H1 (cell line): Measurements from ENCODE around the gene IFNGR1. TPM values are rescaled to one million over a fixed set of nuclear protein-coding genes. Genes with fewer than 3 reads are reported as not detected.

ENCODE experiments used
- CTCF ChIA-PET: fragments of 300-600 bp; sonication (Branson Sonifier 250); formaldehyde crosslinking; loops from one replicate; lab custom pipeline; 2021; ENCODE audit not compliant: partially characterized antibody; lab: Charles Lee
- POLR2A ChIA-PET: fragments of 300-600 bp; sonication (Branson Sonifier 250); formaldehyde crosslinking; loops from one replicate; lab custom pipeline; 2021; ENCODE audit warnings: inconsistent platforms; ENCODE audit not compliant: partially characterized antibody; lab: Charles Lee
- DNase-seq, 2 experiments: peaks; one replicate each; pipeline versions ENCODE4 v3.0.0 to v3.0.0-alpha.2; 2010 to 2022; ENCODE audit warnings: low spot score in 2 of 2, low read depth in 1 of 2, mixed read lengths in 1 of 2
- FAIRE-seq: peaks from 2 replicates; lab custom pipeline; 2011; peaks lifted over from hg19 to GRCh38; lab: Jason Lieb, UNC
- H2AFZ ChIP-seq: 2 replicates; pipeline ENCODE4 v1.8.1; 2012; ENCODE audit warnings: low read length, inconsistent platforms
- H2AK5ac ChIP-seq: 2 replicates; pipeline ENCODE4 v1.6.1; 2013; ENCODE audit warnings: low read depth, low read length
- H2BK120ac ChIP-seq: replicated peaks from 2 replicates; pipeline ENCODE3; 2013; ENCODE audit warnings: low read depth, low read length, inconsistent platforms
- H2BK12ac ChIP-seq: 2 replicates; pipeline ENCODE4 v1.6.1; 2013; ENCODE audit warnings: low read depth, low read length
- H2BK15ac ChIP-seq: 2 replicates; pipeline ENCODE4 v1.6.1; 2013; ENCODE audit warnings: low read length
- H2BK20ac ChIP-seq: 2 replicates; pipeline ENCODE4 v1.6.1; 2013; ENCODE audit warnings: low read length
- H2BK5ac ChIP-seq: 2 replicates; pipeline ENCODE4 v1.6.1; 2013; ENCODE audit warnings: low read depth, low read length
- H3K14ac ChIP-seq: 2 replicates; pipeline ENCODE4 v1.6.1; 2013; ENCODE audit warnings: inconsistent platforms; ENCODE audit not compliant: insufficient read length
- H3K18ac ChIP-seq: 2 replicates; pipeline ENCODE4 v1.6.1; 2013; ENCODE audit warnings: low read length; ENCODE audit errors: extremely low read depth
- H3K23ac ChIP-seq: 2 replicates; pipeline ENCODE4 v1.6.1; 2013; ENCODE audit warnings: inconsistent platforms; ENCODE audit not compliant: insufficient read length
- H3K23me2 ChIP-seq: 2 replicates; pipeline ENCODE4 v1.6.1; 2013; ENCODE audit warnings: low read depth, low read length
- H3K27ac ChIP-seq: 2 replicates; pipeline ENCODE4 v1.6.1; 2011; ENCODE audit warnings: low read depth, low read length, inconsistent platforms
- H3K27me3 ChIP-seq, 4 experiments: replicated peaks in 1 of 4; 1 replicate in 1 of 4; 2 replicates in 3 of 4; pipeline versions ENCODE4 v1.6.1 to v1.8.1; 2011 to 2013; ENCODE audit warnings: low read length in 3 of 4, mild to moderate bottlenecking in 3 of 4, inconsistent platforms in 2 of 4, mixed read lengths in 2 of 4, moderate library complexity in 1 of 4; ENCODE audit not compliant: control insufficient read depth in 3 of 4, insufficient read depth in 3 of 4; ENCODE audit errors: extremely low read depth in 1 of 4
- H3K36me3 ChIP-seq, 4 experiments: 2 replicates each; pipeline versions ENCODE4 v1.6.1 to v1.8.1; 2011 to 2013; ENCODE audit warnings: mild to moderate bottlenecking in 4 of 4, low read length in 3 of 4, moderate library complexity in 2 of 4, control low read depth in 1 of 4, inconsistent platforms in 1 of 4; ENCODE audit not compliant: insufficient read depth in 4 of 4, control insufficient read depth in 2 of 4
- H3K4ac ChIP-seq: replicated peaks from 2 replicates; pipeline ENCODE3; 2013; ENCODE audit warnings: low read length, low read depth, mixed read lengths, inconsistent platforms; ENCODE audit not compliant: insufficient read length
- H3K4me1 ChIP-seq, 4 experiments: replicated peaks in 1 of 4; 1 replicate in 1 of 4; 2 replicates in 3 of 4; pipeline versions ENCODE4 v1.6.1 to v1.8.1; 2011 to 2013; ENCODE audit warnings: low read length in 3 of 4, inconsistent platforms in 2 of 4, mixed read lengths in 1 of 4; ENCODE audit not compliant: insufficient read depth in 4 of 4, control insufficient read depth in 3 of 4
- H3K4me2 ChIP-seq, 2 experiments: 2 replicates each; pipeline versions ENCODE4 v1.6.1 to v1.8.1; 2011 to 2013; ENCODE audit warnings: low read depth in 2 of 2, low read length in 2 of 2, control low read depth in 1 of 2, inconsistent platforms in 1 of 2, mild to moderate bottlenecking in 1 of 2; ENCODE audit not compliant: insufficient read depth in 1 of 2
- H3K4me3 ChIP-seq, 4 experiments: fragments of 200-600, 300-600 bp in 1 of 4; sonication (generic), shearing (Covaris generic), sonication (Bioruptor Twin) in 1 of 4; 2 replicates each; pipeline versions ENCODE4 v1.5.1 to v1.8.1; 2011 to 2016; ENCODE audit warnings: low read length in 4 of 4, low read depth in 3 of 4, control low read depth in 2 of 4, inconsistent platforms in 2 of 4, mild to moderate bottlenecking in 2 of 4, mixed read lengths in 1 of 4, moderate library complexity in 1 of 4; ENCODE audit not compliant: insufficient read depth in 2 of 4; ENCODE audit errors: extremely low read depth in 1 of 4
- H3K56ac ChIP-seq: replicated peaks from 2 replicates; pipeline ENCODE3; 2013; ENCODE audit warnings: low read depth, mild to moderate bottlenecking, mixed read lengths, low read length, inconsistent platforms; ENCODE audit not compliant: insufficient read length
- H3K79me1 ChIP-seq: 2 replicates; pipeline ENCODE4 v1.6.1; 2013; ENCODE audit warnings: low read depth, low read length, control low read depth
- H3K79me2 ChIP-seq, 2 experiments: 2 replicates each; pipeline versions ENCODE4 v1.6.1 to v1.8.1; 2012 to 2013; ENCODE audit warnings: low read length in 2 of 2, mild to moderate bottlenecking in 2 of 2, inconsistent platforms in 1 of 2; ENCODE audit not compliant: insufficient read depth in 2 of 2, control insufficient read depth in 1 of 2
- H3K9ac ChIP-seq, 4 experiments: replicated peaks in 1 of 4; 1 replicate in 1 of 4; 2 replicates in 3 of 4; pipeline versions ENCODE4 v1.6.1 to v1.8.1; 2011 to 2013; ENCODE audit warnings: low read depth in 3 of 4, low read length in 3 of 4, control low read depth in 2 of 4, mild to moderate bottlenecking in 2 of 4, moderate library complexity in 2 of 4, inconsistent platforms in 1 of 4; ENCODE audit errors: extremely low read depth in 1 of 4
- H3K9me3 ChIP-seq, 2 experiments: 2 replicates each; pipeline versions ENCODE4 v1.6.1 to v1.8.1; 2012 to 2013; ENCODE audit warnings: mild to moderate bottlenecking in 2 of 2, moderate library complexity in 2 of 2, control low read depth in 1 of 2, inconsistent platforms in 1 of 2, low read depth in 1 of 2, low read length in 1 of 2, mixed read lengths in 1 of 2; ENCODE audit not compliant: insufficient read depth in 2 of 2
- H4K20me1 ChIP-seq, 2 experiments: replicated peaks in 1 of 2; 2 replicates each; pipeline versions ENCODE3 to v1.8.1; 2011 to 2013; ENCODE audit warnings: inconsistent platforms in 2 of 2, low read length in 2 of 2, mild to moderate bottlenecking in 1 of 2; ENCODE audit not compliant: insufficient read depth in 2 of 2, control insufficient read depth in 1 of 2
- H4K5ac ChIP-seq: 2 replicates; pipeline ENCODE4 v1.6.1; 2013; ENCODE audit warnings: low read length, low read depth, mixed read lengths, inconsistent platforms; ENCODE audit not compliant: insufficient read length
- H4K8ac ChIP-seq: 2 replicates; pipeline ENCODE4 v1.8.0; 2013; ENCODE audit warnings: mild to moderate bottlenecking, moderate library complexity, low read length, inconsistent platforms; ENCODE audit not compliant: insufficient read depth; ENCODE audit errors: extremely low read depth
- H4K91ac ChIP-seq: replicated peaks from 2 replicates; pipeline ENCODE3; 2013; ENCODE audit warnings: low read length, mixed read lengths, inconsistent platforms; ENCODE audit not compliant: insufficient read length
- TEAD4 ChIP-seq: IDR thresholded peaks from 2 replicates; pipeline ENCODE4 v1.6.1; 2012; ENCODE audit warnings: low read depth, low read length, inconsistent platforms, mixed read lengths
- ZNF274 ChIP-seq: IDR thresholded peaks from 2 replicates; pipeline ENCODE4 v1.7.0; 2012; ENCODE audit warnings: low read length, borderline replicate concordance; ENCODE audit errors: extremely low read depth
- WGBS, 2 experiments: shearing (Covaris generic) in 1 of 2; methylation state at CpG; one replicate each; pipeline versions ENCODE4 v1.1.6 to v1.1.7; 2013 to 2015; ENCODE audit warnings: low lambda C conversion rate in 2 of 2, mixed read lengths in 2 of 2, inconsistent platforms in 1 of 2, low coverage in 1 of 2, missing lambda C conversion rate in 1 of 2; ENCODE audit not compliant: insufficient replicate concordance in 2 of 2, insufficient coverage in 1 of 2, insufficient read length in 1 of 2; ENCODE audit errors: extremely low coverage in 1 of 2, missing lambda C conversion rate in 1 of 2; 5-methylcytosine and 5-hydroxymethylcytosine counted together
- polyA plus RNA-seq, 7 experiments: library from polyadenylated mRNA; depleted of rRNA in 3 of 7; stranded (reverse) in 5 of 7; unstranded in 2 of 7; fragments of >200 nt in 5 of 7; fragments of 200-250 nt in 2 of 7; gene quantifications; 1 replicate in 5 of 7; 2 replicates in 1 of 7; 4 replicates in 1 of 7; pipeline versions ENCODE4 v1.2.1 to v1.2.3, GENCODE V29; 2011 to 2013; ENCODE audit warnings: missing spikeins in 2 of 7, mixed read lengths in 2 of 7
- total RNA-seq: library from RNA; stranded (reverse); fragmentation: NEBNext Ultra II Directional; extraction: Animal tissue kit (Norgen Biotek cat#: 25700); gene quantifications from 2 replicates; pipeline ENCODE4 v1.2.1, GENCODE V29; 2021

Gene IFNGR1
- total and polyA plus RNA-seq, 2 of the 8 experiments (the other 6 are each of a cell fraction or from before 2014, with no cell fraction given), result 9.7 to 20.9 TPM

DNA sequence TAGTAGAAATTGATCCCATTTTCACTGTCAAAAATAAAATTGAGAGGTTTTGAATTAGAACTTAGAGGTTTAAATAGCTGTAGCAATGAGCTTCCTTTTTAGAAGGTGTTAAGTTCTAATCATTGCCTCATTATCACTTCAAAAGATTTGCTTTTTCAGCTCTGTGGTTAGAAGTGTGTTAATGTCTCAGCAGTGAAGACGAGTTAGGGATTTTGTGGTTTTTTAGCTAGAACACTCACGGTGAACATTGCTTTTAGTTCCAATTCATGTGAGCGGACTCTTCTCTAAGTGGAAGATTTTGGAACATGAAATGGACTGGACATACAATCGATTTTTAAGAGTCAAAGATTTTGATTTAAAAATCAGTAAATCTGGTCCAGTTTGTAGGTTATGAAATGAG lies 12.7 kb upstream of the IFNGR1 start:
- Histone ChIP-seq H3K23me2 (no peaks in the 10 kb centered on the region), H3K4me2 (no peak overlapping the region), H3K18ac (no peak overlapping the region), H2AK5ac (no peak overlapping the region), H3K36me3 (no peaks in the 10 kb centered on the region), H3K4me1 (no peaks in the 10 kb centered on the region), H2BK20ac (no peak overlapping the region), H3K79me2 (no peaks in the 10 kb centered on the region), H3K4me3 (no peak overlapping the region), H3K9ac (no peak overlapping the region), H4K91ac (no peak overlapping the region), H4K8ac (no peak overlapping the region), H3K9me3 (no peaks in the 10 kb centered on the region), H3K27me3 (no peaks in the 10 kb centered on the region), H2BK120ac (no peak overlapping the region), H3K23ac (no peak overlapping the region), H2BK12ac (no peak overlapping the region), H3K27ac (no peak overlapping the region), H2AFZ (no peak overlapping the region), H4K20me1 (no peaks in the 10 kb centered on the region), H3K79me1 (no peaks in the 10 kb centered on the region), H3K4ac (no peak overlapping the region), H3K56ac (no peak overlapping the region), H4K5ac (no peak overlapping the region), H2BK5ac (no peak overlapping the region), H3K14ac (no peak overlapping the region), H2BK15ac (no peak overlapping the region)
- 87% methylated on average over 4 of the region's 4 CpGs; no CpG with 5 or more reads in 1 of the 2 experiments for WGBS, 2 experiments
- FAIRE-seq, result no peak
- no peak for DNase-seq
- ChIA-PET POLR2A (no interaction called here), CTCF (interaction anchor here (0.5 to 1.1 kb wide), 8 partner anchors 9 to 200 kb away, joined by 3 to 5 read pairs (median 3); no protein-coding TSS in a partner anchor)
- TF ChIP-seq TEAD4, result no peak
- no peak for TF ChIP-seq ZNF274
